ENCODE data around the gene TMBIM4. TPM values are rescaled to one million over a fixed set of nuclear protein-coding genes. Genes with fewer than 3 reads are reported as not detected.
A peak's percentile ranks its signal among the peaks of the same experiment; 100 is the strongest.

TMBIM4 gene
- total and polyA plus RNA-seq, 10 of the 15 experiments (the other 5 are each of a cell fraction or from before 2014, with no cell fraction given): 38.8 to 341 (median 82.8) TPM

DNA sequence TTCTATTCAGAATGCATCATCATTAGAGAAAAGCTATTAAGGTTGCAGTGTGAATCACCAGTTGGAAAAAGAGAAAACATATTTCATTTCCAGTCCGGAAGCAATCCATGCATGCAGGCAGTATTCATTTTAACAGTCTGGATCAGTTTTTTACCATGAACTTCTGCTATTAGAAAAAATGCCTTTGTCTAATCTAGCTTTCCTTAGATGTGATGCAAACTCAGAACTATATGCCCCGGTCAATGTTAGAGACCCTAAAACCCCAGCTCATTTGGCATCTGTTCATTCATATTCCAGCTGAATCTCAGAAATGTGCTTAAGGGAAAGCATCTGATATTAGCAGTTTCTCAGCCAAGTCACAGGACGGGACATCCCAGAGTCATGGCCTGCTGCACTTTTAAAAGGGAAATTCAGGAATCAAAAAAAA is 27.7 kb upstream of the TMBIM4 start:
- Histone ChIP-seq H3K9ac (ENCODE audit: control insufficient read depth, insufficient read depth, low read length) (no peak overlapping the region), H3K27me3 (replicated peaks in 1 of 2; ENCODE audit: control insufficient read depth in 2 of 2, insufficient read depth in 2 of 2, low read length in 1 of 2) (no peaks in the 10 kb centered on the region), H3K4me3 (no peak overlapping the region), H3K27ac (ENCODE audit: control insufficient read depth, insufficient read depth) (no peak overlapping the region), H2AFZ (ENCODE audit: control insufficient read depth, low read depth, low read length) (no peak overlapping the region), H3K9me3 (replicated peaks; ENCODE audit: control insufficient read depth, insufficient read depth, low read length) (peaks cover 11% of the 10 kb centered on the region), H4K20me1 (ENCODE audit: control insufficient read depth, insufficient read depth) (no peaks in the 10 kb centered on the region), H3K4me2 (ENCODE audit: control insufficient read depth, insufficient read depth) (peak overlapping the region; percentile 2; the same call in 1 of the 2 replicates), H3K79me2 (ENCODE audit: control insufficient read depth, insufficient read depth, low read length) (no peaks in the 10 kb centered on the region; the same call in 1 of the 2 replicates), H3K4me1 (ENCODE audit: control insufficient read depth, insufficient read depth, low read length) (peaks cover 21% of the 10 kb centered on the region), H3K36me3 (ENCODE audit: control insufficient read depth in 2 of 2, insufficient read depth in 2 of 2, low read length in 1 of 2) (no peaks in the 10 kb centered on the region; a peak in 2 of 4 replicates)
- intact Hi-C loops (cut with micrococcal nuclease; ENCODE audit: unreplicated experiment): loop anchor here (5.0 kb wide), 1 partner anchor 35 kb away; no protein-coding TSS in a partner anchor
- WGBS (ENCODE audit: insufficient coverage, insufficient replicate concordance, low lambda C conversion rate, missing lambda C conversion rate): 91% methylated on average over 3 of the region's 3 CpGs
- ChIA-PET RAD21 (ENCODE audit: unreplicated experiment) (interaction anchor here (0.8 to 2.8 kb wide), 8 partner anchors 12 to 105 kb away, joined by 3 to 20 read pairs (median 3); partner anchors contain the start of genes HELB and TMBIM4), POLR2A (interaction anchor here (0.6 to 2.5 kb wide), 7 partner anchors 9 to 105 kb away, joined by 3 to 10 read pairs (median 4); partner anchors contain the start of genes HELB, IRAK3 and TMBIM4), CTCF (interaction anchor here (0.9 to 3.3 kb wide), 7 partner anchors 10 to 105 kb away, joined by 3 to 20 read pairs (median 4); partner anchors contain the start of gene TMBIM4), SMC1A (ENCODE audit: uncharacterized antibody, unreplicated experiment) (interaction anchor here (0.6 to 3.4 kb wide), 20 partner anchors 9 to 1005 kb away, joined by 3 to 20 read pairs (median 4); partner anchors contain the start of genes HELB and IRAK3)
- no peak for DNase-seq (ENCODE audit: low read depth, low spot score)
- BruUV-seq (replicated peaks): TSS peak; percentile 10
- ATAC-seq: no peak
- TF ChIP-seq MYB (IDR thresholded peaks at IDR 0.05; ENCODE audit: borderline replicate concordance, low read depth, low read length): no peak
- no peak for TF ChIP-seq POLR2AphosphoS5 (IDR thresholded peaks at IDR 0.05; ENCODE audit: low read length)
- in situ Hi-C loops (cut with MboI): no loop called here
- FAIRE-seq: no peak

DNA sequence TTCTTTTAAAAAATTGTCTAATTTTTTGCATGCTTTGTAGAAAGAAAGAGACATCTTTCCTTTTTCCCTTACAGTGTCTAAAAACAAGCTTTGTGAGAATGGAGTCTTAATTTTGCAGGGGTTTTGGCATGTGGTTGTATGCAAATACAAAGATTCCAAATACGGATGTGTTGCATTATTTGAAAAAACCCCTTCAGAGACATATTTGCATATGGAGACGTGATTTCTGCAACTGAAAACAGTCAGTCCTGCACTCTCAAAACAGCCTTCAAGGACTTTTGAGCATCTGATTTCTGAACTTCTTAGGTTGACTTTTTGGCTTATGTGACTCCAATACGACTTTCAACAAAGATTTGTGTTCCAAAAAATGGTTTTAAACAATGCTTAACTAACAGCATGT is 27.0 kb upstream of the TMBIM4 start:
- no TSS peak for BruUV-seq (replicated peaks)
- ChIA-PET CTCF (interaction anchor here (0.8 to 3.3 kb wide), 6 partner anchors 11 to 67 kb away, joined by 3 to 20 read pairs (median 3); partner anchors contain the start of gene TMBIM4), POLR2A (interaction anchor here (1.2 to 2.5 kb wide), 3 partner anchors 8 to 66 kb away, joined by 3 to 10 read pairs (median 4); partner anchors contain the start of genes IRAK3, LLPH and TMBIM4), SMC1A (ENCODE audit: uncharacterized antibody, unreplicated experiment) (interaction anchor here (0.6 to 3.4 kb wide), 10 partner anchors 11 to 492 kb away, joined by 3 to 20 read pairs (median 6); partner anchors contain the start of gene HELB), RAD21 (ENCODE audit: unreplicated experiment) (interaction anchor here (0.8 to 2.8 kb wide), 5 partner anchors 18 to 141 kb away, joined by 3 to 20 read pairs (median 4); partner anchors contain the start of genes HELB and TMBIM4)
- Histone ChIP-seq H2AFZ (ENCODE audit: control insufficient read depth, low read depth, low read length) (no peak overlapping the region), H3K9ac (ENCODE audit: control insufficient read depth, insufficient read depth, low read length) (no peak overlapping the region), H3K27me3 (replicated peaks in 1 of 2; ENCODE audit: control insufficient read depth in 2 of 2, insufficient read depth in 2 of 2, low read length in 1 of 2) (no peaks in the 10 kb centered on the region), H3K4me3 (no peak overlapping the region), H3K9me3 (replicated peaks; ENCODE audit: control insufficient read depth, insufficient read depth, low read length) (peaks cover 11% of the 10 kb centered on the region), H4K20me1 (ENCODE audit: control insufficient read depth, insufficient read depth) (no peaks in the 10 kb centered on the region), H3K4me2 (ENCODE audit: control insufficient read depth, insufficient read depth) (peak overlapping the region; percentile 2; the same call in 1 of the 2 replicates), H3K79me2 (ENCODE audit: control insufficient read depth, insufficient read depth, low read length) (peaks cover 2% of the 10 kb centered on the region; the same call in 1 of the 2 replicates), H3K27ac (ENCODE audit: control insufficient read depth, insufficient read depth) (no peak overlapping the region; the same call in 1 of the 2 replicates), H3K36me3 (ENCODE audit: control insufficient read depth in 2 of 2, insufficient read depth in 2 of 2, low read length in 1 of 2) (no peaks in the 10 kb centered on the region; a peak in 2 of 4 replicates), H3K4me1 (ENCODE audit: control insufficient read depth, insufficient read depth, low read length) (peaks cover 21% of the 10 kb centered on the region)
- peak; percentile 54 for DNase-seq (ENCODE audit: low read depth, low spot score)
- 2% methylated on average over 3 of the region's 3 CpGs for WGBS (ENCODE audit: insufficient coverage, insufficient replicate concordance, low lambda C conversion rate, missing lambda C conversion rate)
- intact Hi-C loops (cut with micrococcal nuclease; ENCODE audit: unreplicated experiment): loop anchor here (5.0 kb wide), 1 partner anchor 35 kb away; no protein-coding TSS in a partner anchor
- no peak for FAIRE-seq
- in situ Hi-C loops (cut with MboI): no loop called here
- peak; percentile 88 for ATAC-seq
- TF ChIP-seq CREB1 (IDR thresholded peaks at IDR 0.05; ENCODE audit: low read depth) (0 out of 2 replicates have a peak, but pooled peaks have one; percentile 31), SRF (IDR thresholded peaks at IDR 0.05; ENCODE audit: low read depth in 2 of 2, low read length in 2 of 2) (0 out of 4 replicates have a peak, but pooled peaks of 1 of the 2 experiments have one; percentile 53), HDAC2 (IDR thresholded peaks at IDR 0.05) (no peak), POU2F2 (IDR thresholded peaks at IDR 0.05; ENCODE audit: borderline replicate concordance, low read depth, low read length) (peak; percentile 98), SPI1 (IDR thresholded peaks at IDR 0.05; ENCODE audit: borderline replicate concordance, insufficient read depth, low read depth, low read length) (0 out of 2 replicates have a peak, but pooled peaks have one; percentile 33), PAX8 (IDR thresholded peaks at IDR 0.05) (no peak), YY1 (IDR thresholded peaks at IDR 0.05; ENCODE audit: low read depth, low read length) (no peak), RAD21 (IDR thresholded peaks at IDR 0.05; ENCODE audit: insufficient read depth, low read depth, low read length) (no peak), FOXM1 (IDR thresholded peaks at IDR 0.05; ENCODE audit: low read depth, low read length) (0 out of 2 replicates have a peak, but pooled peaks have one; percentile 17), SREBF2 (IDR thresholded peaks at IDR 0.05; ENCODE audit: low read length) (no peak), SUZ12 (IDR thresholded peaks at IDR 0.05; ENCODE audit: unreplicated experiment) (no peak), MTA2 (IDR thresholded peaks at IDR 0.05; ENCODE audit: low read depth) (no peak)
- TF ChIP-seq, protein P1, sequence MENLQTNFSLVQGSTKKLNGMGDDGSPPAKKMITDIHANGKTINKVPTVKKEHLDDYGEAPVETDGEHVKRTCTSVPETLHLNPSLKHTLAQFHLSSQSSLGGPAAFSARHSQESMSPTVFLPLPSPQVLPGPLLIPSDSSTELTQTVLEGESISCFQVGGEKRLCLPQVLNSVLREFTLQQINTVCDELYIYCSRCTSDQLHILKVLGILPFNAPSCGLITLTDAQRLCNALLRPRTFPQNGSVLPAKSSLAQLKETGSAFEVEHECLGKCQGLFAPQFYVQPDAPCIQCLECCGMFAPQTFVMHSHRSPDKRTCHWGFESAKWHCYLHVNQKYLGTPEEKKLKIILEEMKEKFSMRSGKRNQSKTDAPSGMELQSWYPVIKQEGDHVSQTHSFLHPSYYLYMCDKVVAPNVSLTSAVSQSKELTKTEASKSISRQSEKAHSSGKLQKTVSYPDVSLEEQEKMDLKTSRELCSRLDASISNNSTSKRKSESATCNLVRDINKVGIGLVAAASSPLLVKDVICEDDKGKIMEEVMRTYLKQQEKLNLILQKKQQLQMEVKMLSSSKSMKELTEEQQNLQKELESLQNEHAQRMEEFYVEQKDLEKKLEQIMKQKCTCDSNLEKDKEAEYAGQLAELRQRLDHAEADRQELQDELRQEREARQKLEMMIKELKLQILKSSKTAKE (IDR thresholded peaks at IDR 0.05; ENCODE audit: low read depth, poor library complexity, severe bottlenecking): peak; percentile 21

Data from GM12878 (cell line).